ENCODE results near the gene HECTD4.

DNA sequence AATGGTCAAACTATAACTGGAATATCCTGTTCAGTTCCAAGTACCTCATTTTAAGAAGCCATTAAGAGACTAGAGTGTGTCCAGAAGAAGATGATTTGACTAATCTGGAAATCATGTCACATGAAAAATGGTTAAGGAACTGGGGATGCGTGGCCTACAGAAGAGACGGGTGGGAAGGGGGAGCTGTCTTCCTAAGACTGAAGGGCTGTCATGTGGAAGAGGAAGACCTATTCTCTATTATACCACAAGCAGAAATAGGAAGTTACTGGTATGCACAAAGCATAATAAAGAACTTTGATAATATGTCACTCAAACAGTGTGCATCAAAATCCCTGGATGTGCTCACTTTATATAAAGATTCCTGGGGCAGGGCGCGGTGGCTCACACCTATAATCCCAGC lies 50.3 kb downstream of the HECTD4 start:
- no peak for TF ChIP-seq CTCF (conservative IDR thresholded peaks at IDR 0.05; ENCODE audit: low read length)
- no peak for TF ChIP-seq EZH2phosphoT487 (IDR thresholded peaks at IDR 0.05; ENCODE audit: borderline replicate concordance, low read depth, low read length)
